K562 treated with DMSO at 1 percent for 24 hours (cell line): ENCODE results near the gene DKK1. TPM values are rescaled to one million over a fixed set of nuclear protein-coding genes. Genes with fewer than 3 reads are reported as not detected.

Experiments used
- total RNA-seq: library from RNA; unstranded; fragments of 300-600 nt; gene quantifications from 2 replicates; pipeline ENCODE4 v1.2.3, GENCODE V29; 2022; ENCODE audit warnings: low read depth; ENCODE audit not compliant: insufficient read depth

The DKK1 gene
- not detected in 2 replicates for total RNA-seq

DNA sequence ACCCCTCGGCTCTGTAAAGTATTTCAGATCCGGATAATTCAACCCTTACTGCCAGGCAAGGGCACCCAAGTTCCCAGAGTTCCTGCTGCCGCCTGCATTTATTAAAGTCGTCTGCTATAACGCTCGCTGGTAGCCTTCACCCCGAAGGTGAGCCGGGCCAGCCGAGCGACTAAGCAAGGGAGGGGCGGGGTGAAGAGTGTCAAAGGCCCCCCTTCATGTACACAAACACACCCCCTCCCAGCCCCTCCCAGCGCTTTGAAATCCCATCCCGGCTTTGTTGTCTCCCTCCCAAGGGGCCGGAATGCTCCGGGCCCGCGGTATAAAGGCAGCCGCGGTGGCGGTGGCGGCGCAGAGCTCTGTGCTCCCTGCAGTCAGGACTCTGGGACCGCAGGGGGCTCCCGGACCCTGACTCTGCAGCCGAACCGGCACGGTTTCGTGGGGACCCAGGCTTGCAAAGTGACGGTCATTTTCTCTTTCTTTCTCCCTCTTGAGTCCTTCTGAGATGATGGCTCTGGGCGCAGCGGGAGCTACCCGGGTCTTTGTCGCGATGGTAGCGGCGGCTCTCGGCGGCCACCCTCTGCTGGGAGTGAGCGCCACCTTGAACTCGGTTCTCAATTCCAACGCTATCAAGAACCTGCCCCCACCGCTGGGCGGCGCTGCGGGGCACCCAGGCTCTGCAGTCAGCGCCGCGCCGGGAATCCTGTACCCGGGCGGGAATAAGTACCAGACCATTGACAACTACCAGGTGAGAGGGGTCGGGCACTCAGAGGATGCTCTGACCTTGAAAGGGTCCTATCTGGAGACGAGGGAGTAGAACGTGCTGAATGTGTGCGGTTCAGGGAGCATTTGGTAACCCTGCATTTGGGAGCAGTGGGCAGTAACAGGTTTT is at the start of gene DKK1:
DKK1 (plus strand) TSS at position 349 of the 889 bp plus-strand sequence; CDS start at position 503, 154 bp downstream.

